ENCODE results near the gene STAU1.

STAU1 gene

GRCh38 chr20:49187851-49188641 lies at the start of gene STAU1:
STAU1 (minus strand) TSS chr20:49188334; CDS start chr20:49166201, 22,133 bp downstream.
- DNase-seq (ENCODE audit: extremely low spot score) = peak; percentile 95
- ChIA-PET POLR2A (interaction anchor here (0.6 to 1.7 kb wide), 4 partner anchors 9 to 31 kb away, joined by 3 to 7 read pairs (median 4); partner anchors contain the start of gene DDX27), CTCF (interaction anchor here (2.2 kb wide), 1 partner anchor 30 kb away, joined by 5 read pairs; no protein-coding TSS in a partner anchor)
- TF ChIP-seq FOXK2 (IDR thresholded peaks at IDR 0.05) (no peak), ELF4 (IDR thresholded peaks at IDR 0.05) (peak; percentile 37; the same call in 1 of the 2 replicates), SUZ12 (IDR thresholded peaks at IDR 0.05) (peak; percentile 69; the same call in 1 of the 2 replicates), ARNT (IDR thresholded peaks at IDR 0.05) (no peak)

- no peak for DNase-seq (ENCODE audit: extremely low spot score)
- CTCF ChIA-PET = interaction anchor here (0.8 to 1.1 kb wide), 2 partner anchors 9 to 21 kb away, joined by 4 to 7 read pairs; no protein-coding TSS in a partner anchor
- POLR2A ChIA-PET = interaction anchor here (1.0 kb wide), 2 partner anchors 9 to 18 kb away, joined by 3 to 6 read pairs; partner anchors contain the start of gene DDX27
- TF ChIP-seq TARDBP (IDR thresholded peaks at IDR 0.05) (no peak), HDGF (IDR thresholded peaks at IDR 0.05; ENCODE audit: borderline replicate concordance) (no peak), SP1 (IDR thresholded peaks at IDR 0.05) (no peak), FOXK2 (IDR thresholded peaks at IDR 0.05) (no peak), BHLHE40 (IDR thresholded peaks at IDR 0.05; ENCODE audit: borderline replicate concordance) (no peak), ARNT (IDR thresholded peaks at IDR 0.05) (no peak), L3MBTL2 (conservative IDR thresholded peaks at IDR 0.05) (no peak), ELF4 (IDR thresholded peaks at IDR 0.05) (no peak), LEF1 (IDR thresholded peaks at IDR 0.05; ENCODE audit: borderline replicate concordance) (no peak), CTBP1 (IDR thresholded peaks at IDR 0.05; ENCODE audit: borderline replicate concordance) (no peak), ZNF384 (IDR thresholded peaks at IDR 0.05) (no peak)
Measured at GRCh38 chr20:49237531-49237930, 49.4 kb upstream of the STAU1 start.

- TF ChIP-seq FOXK2 (IDR thresholded peaks at IDR 0.05) (no peak), PKNOX1 (IDR thresholded peaks at IDR 0.05) (no peak), NFRKB (IDR thresholded peaks at IDR 0.05) (no peak), TARDBP (IDR thresholded peaks at IDR 0.05) (no peak), ELF4 (IDR thresholded peaks at IDR 0.05) (no peak), LEF1 (IDR thresholded peaks at IDR 0.05; ENCODE audit: borderline replicate concordance) (no peak), L3MBTL2 (conservative IDR thresholded peaks at IDR 0.05) (no peak), ARNT (IDR thresholded peaks at IDR 0.05) (no peak), BHLHE40 (IDR thresholded peaks at IDR 0.05; ENCODE audit: borderline replicate concordance) (no peak), FOXM1 (IDR thresholded peaks at IDR 0.05; ENCODE audit: borderline replicate concordance) (no peak), SP1 (IDR thresholded peaks at IDR 0.05) (no peak), CTBP1 (IDR thresholded peaks at IDR 0.05; ENCODE audit: borderline replicate concordance) (no peak), ZNF384 (IDR thresholded peaks at IDR 0.05) (no peak)
- POLR2A ChIA-PET = no interaction called here
- CTCF ChIA-PET = interaction anchor here (0.7 kb wide), 1 partner anchor 580 kb away, joined by 3 read pairs; no protein-coding TSS in a partner anchor
- DNase-seq (ENCODE audit: extremely low spot score) = no peak
Measured at GRCh38 chr20:49236301-49236700, 48.2 kb upstream of the STAU1 start.

GRCh38 chr20:49234831-49235230 lies 46.7 kb upstream of the STAU1 start:
- POLR2A ChIA-PET = no interaction called here
- no peak for DNase-seq (ENCODE audit: extremely low spot score)
- no peak for TF ChIP-seq FOXM1 (IDR thresholded peaks at IDR 0.05; ENCODE audit: borderline replicate concordance)
- no peak for TF ChIP-seq FOXA1 (IDR thresholded peaks at IDR 0.05)
- TF ChIP-seq ZNF384 (IDR thresholded peaks at IDR 0.05) = no peak
- TF ChIP-seq LEF1 (IDR thresholded peaks at IDR 0.05; ENCODE audit: borderline replicate concordance) = no peak
- TF ChIP-seq SP1 (IDR thresholded peaks at IDR 0.05) = no peak
- TF ChIP-seq FOXK2 (IDR thresholded peaks at IDR 0.05) = no peak
- TF ChIP-seq CTBP1 (IDR thresholded peaks at IDR 0.05; ENCODE audit: borderline replicate concordance) = no peak
- TF ChIP-seq PKNOX1 (IDR thresholded peaks at IDR 0.05) = no peak
- TF ChIP-seq ARNT (IDR thresholded peaks at IDR 0.05) = no peak
- no peak for TF ChIP-seq ELF4 (IDR thresholded peaks at IDR 0.05)
- no peak for TF ChIP-seq TARDBP (IDR thresholded peaks at IDR 0.05)
- TF ChIP-seq SUZ12 (IDR thresholded peaks at IDR 0.05) = no peak
- TF ChIP-seq HDGF (IDR thresholded peaks at IDR 0.05; ENCODE audit: borderline replicate concordance) = no peak
- no peak for TF ChIP-seq BHLHE40 (IDR thresholded peaks at IDR 0.05; ENCODE audit: borderline replicate concordance)
- no peak for TF ChIP-seq L3MBTL2 (conservative IDR thresholded peaks at IDR 0.05)
- no peak for TF ChIP-seq NFRKB (IDR thresholded peaks at IDR 0.05)
- CTCF ChIA-PET = interaction anchor here (0.9 kb wide), 1 partner anchor 11 kb away, joined by 4 read pairs; no protein-coding TSS in a partner anchor

GRCh38 chr20:49233226-49233625 lies 45.1 kb upstream of the STAU1 start:
- ChIA-PET POLR2A (no interaction called here), CTCF (interaction anchor here (0.5 kb wide), 1 partner anchor 66 kb away, joined by 4 read pairs; no protein-coding TSS in a partner anchor)
- TF ChIP-seq NFRKB (IDR thresholded peaks at IDR 0.05) = no peak
- no peak for TF ChIP-seq HDGF (IDR thresholded peaks at IDR 0.05; ENCODE audit: borderline replicate concordance)
- no peak for TF ChIP-seq L3MBTL2 (conservative IDR thresholded peaks at IDR 0.05)
- no peak for TF ChIP-seq FOXA1 (IDR thresholded peaks at IDR 0.05)
- no peak for TF ChIP-seq TARDBP (IDR thresholded peaks at IDR 0.05)
- TF ChIP-seq LEF1 (IDR thresholded peaks at IDR 0.05; ENCODE audit: borderline replicate concordance) = no peak
- TF ChIP-seq ELF4 (IDR thresholded peaks at IDR 0.05) = no peak
- no peak for TF ChIP-seq FOXK2 (IDR thresholded peaks at IDR 0.05)
- no peak for TF ChIP-seq ARNT (IDR thresholded peaks at IDR 0.05)
- TF ChIP-seq BHLHE40 (IDR thresholded peaks at IDR 0.05; ENCODE audit: borderline replicate concordance) = no peak
- TF ChIP-seq SP1 (IDR thresholded peaks at IDR 0.05) = no peak
- TF ChIP-seq FOXM1 (IDR thresholded peaks at IDR 0.05; ENCODE audit: borderline replicate concordance) = no peak
- no peak for TF ChIP-seq ZNF384 (IDR thresholded peaks at IDR 0.05)
- DNase-seq (ENCODE audit: extremely low spot score) = no peak

- DNase-seq (ENCODE audit: extremely low spot score) = no peak
- POLR2A ChIA-PET = interaction anchor here (1.5 kb wide), 1 partner anchor 12 kb away, joined by 4 read pairs; the partner anchor contains the start of gene DDX27
- CTCF ChIA-PET = no interaction called here
- TF ChIP-seq CTBP1 (IDR thresholded peaks at IDR 0.05; ENCODE audit: borderline replicate concordance) (no peak), SP1 (IDR thresholded peaks at IDR 0.05) (no peak), FOXK2 (IDR thresholded peaks at IDR 0.05) (no peak), BHLHE40 (IDR thresholded peaks at IDR 0.05; ENCODE audit: borderline replicate concordance) (no peak), FOXA1 (IDR thresholded peaks at IDR 0.05) (no peak), ARNT (IDR thresholded peaks at IDR 0.05) (no peak), HDGF (IDR thresholded peaks at IDR 0.05; ENCODE audit: borderline replicate concordance) (no peak)
Measured at GRCh38 chr20:49231471-49231870, 43.3 kb upstream of the STAU1 start.

Data from HEK293T (cell line).